Activated naive CD8-positive, alpha-beta T cell treated with anti-CD3 and anti-CD28 coated beads, Interleukin-2, amount 10 ng/mL, durations not matched to agents 7 days and 5 days (primary cell): ENCODE results near the gene LLCFC1. TPM values are rescaled to one million over a fixed set of nuclear protein-coding genes. Genes with fewer than 3 reads are reported as not detected.

ENCODE experiments used
- ATAC-seq: fragments of 150-1000 bp; cut with Tn5 transposase; one replicate; pipeline ENCODE4 v1.10.0; 2021; ENCODE audit warnings: low read depth, moderate library complexity
- POLR2A ChIA-PET: fragments of 350-600 bp; sonication (Branson Sonifier 250); formaldehyde crosslinking; loops from one replicate; lab custom pipeline; 2021; ENCODE audit warnings: antibody characterized with exemption; lab: Charles Lee
- DNase-seq: peaks from one replicate; pipeline ENCODE4 v3.0.0; 2021
- H3K27ac Mint-ChIP-seq: one replicate; pipeline ENCODE4 v1.8.0; 2022; ENCODE audit warnings: mild to moderate bottlenecking, mixed read lengths
- H3K27me3 Mint-ChIP-seq: one replicate; pipeline ENCODE4 v1.8.0; 2022; ENCODE audit warnings: mild to moderate bottlenecking, moderate library complexity, mixed read lengths
- H3K36me3 Mint-ChIP-seq: one replicate; pipeline ENCODE4 v1.8.0; 2021; ENCODE audit warnings: mild to moderate bottlenecking, mixed read lengths
- H3K4me1 Mint-ChIP-seq: one replicate; pipeline ENCODE4 v1.8.0; 2021; ENCODE audit warnings: mixed read lengths
- H3K4me3 Mint-ChIP-seq: one replicate; pipeline ENCODE4 v1.8.0; 2022; ENCODE audit warnings: mild to moderate bottlenecking, moderate library complexity, mixed read lengths
- H3K9me3 Mint-ChIP-seq: one replicate; pipeline ENCODE4 v1.8.0; 2021; ENCODE audit warnings: mixed read lengths
- total RNA-seq, 2 experiments: library from RNA; stranded (reverse); gene quantifications; one replicate each; pipeline ENCODE4 v1.2.3, GENCODE V29; 2021

Gene LLCFC1
- not detected for total RNA-seq

GRCh38 chr7:142939226-142939910 is at the start of gene LLCFC1:
LLCFC1 (plus strand) TSS chr7:142939484; CDS start chr7:142939622, 138 bp downstream.
- Mint-ChIP-seq H3K4me3 (no peak within 1 kb of the TSS), H3K27ac (no peak within 1 kb of the TSS), H3K36me3 (no peaks in the 10 kb centered on the region), H3K4me1 (no peaks in the 10 kb centered on the region), H3K9me3 (no peaks in the 10 kb centered on the region), H3K27me3 (peaks cover 2% of the 10 kb centered on the region)
- DNase-seq (no peak), ATAC-seq (no peak)
- POLR2A ChIA-PET = no interaction called here

- Mint-ChIP-seq H3K36me3 (no peaks in the 10 kb centered on the region), H3K4me3 (no peak overlapping the region), H3K9me3 (peaks cover 4% of the 10 kb centered on the region), H3K4me1 (peaks cover 5% of the 10 kb centered on the region), H3K27ac (no peak overlapping the region), H3K27me3 (no peaks in the 10 kb centered on the region)
- DNase-seq (no peak), ATAC-seq (no peak)
- POLR2A ChIA-PET = no interaction called here
These were observed 49.5 kb upstream of the LLCFC1 start for GRCh38 chr7:142889816-142890215.

GRCh38 chr7:142890874-142891485 is 48.3 kb upstream of the LLCFC1 start:
- ATAC-seq (peak; percentile 34), DNase-seq (no peak)
- H3K9me3 Mint-ChIP-seq = peaks cover 4% of the 10 kb centered on the region
- peaks cover 5% of the 10 kb centered on the region for H3K4me1 Mint-ChIP-seq
- POLR2A ChIA-PET = no interaction called here
- H3K27ac Mint-ChIP-seq = peak overlapping the region; percentile 21
- peaks cover under 1% of the 10 kb centered on the region for H3K27me3 Mint-ChIP-seq
- no peaks in the 10 kb centered on the region for H3K36me3 Mint-ChIP-seq
- H3K4me3 Mint-ChIP-seq = no peak overlapping the region

- POLR2A ChIA-PET = no interaction called here
- H3K4me1 Mint-ChIP-seq = peaks cover 5% of the 10 kb centered on the region
These were observed 47.7 kb upstream of the LLCFC1 start for GRCh38 chr7:142891490-142892082.

GRCh38 chr7:142892951-142893350 is 46.3 kb upstream of the LLCFC1 start:
- Mint-ChIP-seq H3K4me3 (no peak overlapping the region), H3K4me1 (peaks cover 5% of the 10 kb centered on the region), H3K27me3 (peaks cover 7% of the 10 kb centered on the region), H3K9me3 (peaks cover 4% of the 10 kb centered on the region), H3K36me3 (no peaks in the 10 kb centered on the region), H3K27ac (no peak overlapping the region)
- ATAC-seq = no peak
- POLR2A ChIA-PET = no interaction called here
- DNase-seq = no peak

More at GRCh38 chr7:142891490-142892082, 47.7 kb upstream of the LLCFC1 start:
- no peak overlapping the region for H3K4me3 Mint-ChIP-seq
- DNase-seq (no peak), ATAC-seq (no peak)
- peaks cover 3% of the 10 kb centered on the region for H3K27me3 Mint-ChIP-seq
- H3K27ac Mint-ChIP-seq = no peak overlapping the region
- H3K36me3 Mint-ChIP-seq = no peaks in the 10 kb centered on the region
- peaks cover 4% of the 10 kb centered on the region for H3K9me3 Mint-ChIP-seq

- no peaks in the 10 kb centered on the region for H3K36me3 Mint-ChIP-seq
- peaks cover 5% of the 10 kb centered on the region for H3K4me1 Mint-ChIP-seq
- no peak overlapping the region for H3K27ac Mint-ChIP-seq
- no peak for ATAC-seq
- H3K4me3 Mint-ChIP-seq = no peak overlapping the region
- POLR2A ChIA-PET = no interaction called here
- H3K27me3 Mint-ChIP-seq = peaks cover 7% of the 10 kb centered on the region
- DNase-seq = no peak
- H3K9me3 Mint-ChIP-seq = peaks cover 4% of the 10 kb centered on the region
These were observed 44.9 kb upstream of the LLCFC1 start for GRCh38 chr7:142894112-142894984.

GRCh38 chr7:142894985-142895593 is 44.2 kb upstream of the LLCFC1 start:
- Mint-ChIP-seq H3K36me3 (no peaks in the 10 kb centered on the region), H3K4me1 (peaks cover 3% of the 10 kb centered on the region), H3K27me3 (peaks cover 7% of the 10 kb centered on the region), H3K4me3 (no peak overlapping the region), H3K27ac (no peak overlapping the region), H3K9me3 (peaks cover 4% of the 10 kb centered on the region)
- POLR2A ChIA-PET = no interaction called here
- ATAC-seq = no peak
- no peak for DNase-seq

- Mint-ChIP-seq H3K36me3 (no peaks in the 10 kb centered on the region), H3K9me3 (no peaks in the 10 kb centered on the region), H3K27ac (no peak overlapping the region), H3K4me3 (no peak overlapping the region), H3K4me1 (no peaks in the 10 kb centered on the region), H3K27me3 (peaks cover 7% of the 10 kb centered on the region)
- DNase-seq (no peak), ATAC-seq (no peak)
- POLR2A ChIA-PET = no interaction called here
These were observed 43.1 kb upstream of the LLCFC1 start for GRCh38 chr7:142896151-142896550.

GRCh38 chr7:142896741-142897379 is 42.4 kb upstream of the LLCFC1 start:
- H3K36me3 Mint-ChIP-seq = no peaks in the 10 kb centered on the region
- ATAC-seq (no peak), DNase-seq (no peak)
- POLR2A ChIA-PET = no interaction called here
- H3K9me3 Mint-ChIP-seq = no peaks in the 10 kb centered on the region
- H3K4me3 Mint-ChIP-seq = no peak overlapping the region
- H3K27me3 Mint-ChIP-seq = peaks cover 8% of the 10 kb centered on the region
- H3K4me1 Mint-ChIP-seq = no peaks in the 10 kb centered on the region
- H3K27ac Mint-ChIP-seq = no peak overlapping the region

GRCh38 chr7:142897691-142898090 is 41.6 kb upstream of the LLCFC1 start:
- no peak overlapping the region for H3K4me3 Mint-ChIP-seq
- H3K36me3 Mint-ChIP-seq = no peaks in the 10 kb centered on the region
- no peaks in the 10 kb centered on the region for H3K4me1 Mint-ChIP-seq
- H3K27me3 Mint-ChIP-seq = peaks cover 14% of the 10 kb centered on the region
- no peaks in the 10 kb centered on the region for H3K9me3 Mint-ChIP-seq
- DNase-seq (no peak), ATAC-seq (no peak)
- POLR2A ChIA-PET = interaction anchor here (0.6 kb wide), 1 partner anchor 796 kb away, joined by 3 read pairs; no protein-coding TSS in a partner anchor
- no peak overlapping the region for H3K27ac Mint-ChIP-seq

- H3K9me3 Mint-ChIP-seq = peaks cover 2% of the 10 kb centered on the region
- no peak overlapping the region for H3K27ac Mint-ChIP-seq
- no peak for DNase-seq
- no peak for ATAC-seq
- no peaks in the 10 kb centered on the region for H3K36me3 Mint-ChIP-seq
- POLR2A ChIA-PET = interaction anchor here (0.6 kb wide), 1 partner anchor 797 kb away, joined by 3 read pairs; no protein-coding TSS in a partner anchor
- no peaks in the 10 kb centered on the region for H3K4me1 Mint-ChIP-seq
- H3K27me3 Mint-ChIP-seq = peaks cover 16% of the 10 kb centered on the region
- H3K4me3 Mint-ChIP-seq = no peak overlapping the region
These were observed 40.7 kb upstream of the LLCFC1 start for GRCh38 chr7:142898377-142899170.

- Mint-ChIP-seq H3K9me3 (peaks cover 2% of the 10 kb centered on the region), H3K36me3 (no peaks in the 10 kb centered on the region), H3K27me3 (peaks cover 16% of the 10 kb centered on the region), H3K4me1 (no peaks in the 10 kb centered on the region), H3K4me3 (no peak overlapping the region), H3K27ac (no peak overlapping the region)
- DNase-seq (no peak), ATAC-seq (no peak)
- POLR2A ChIA-PET = no interaction called here
These were observed 39.6 kb upstream of the LLCFC1 start for GRCh38 chr7:142899661-142900060.
